ENCODE data around the gene OGDH. TPM values are rescaled to one million over a fixed set of nuclear protein-coding genes. Genes with fewer than 3 reads are reported as not detected.

Gene OGDH
- total RNA-seq, 2 experiments from 2014 or later: 78.6 to 85.6 TPM

GRCh38 chr7:44636041-44636584 is 29.7 kb downstream of the OGDH start:
- no peak for ATAC-seq
- Mint-ChIP-seq H3K27ac (peak overlapping the region; percentile 100), H3K27me3 (no peaks in the 10 kb centered on the region), H3K9me3 (no peaks in the 10 kb centered on the region), H3K36me3 (ENCODE audit: low read depth) (peaks cover 24% of the 10 kb centered on the region), H3K4me1 (ENCODE audit: low read depth) (peaks cover 87% of the 10 kb centered on the region), H3K4me3 (no peak overlapping the region)
- ChIA-PET CTCF (interaction anchor here (0.7 to 1.3 kb wide), 6 partner anchors 8 to 54 kb away, joined by 3 to 5 read pairs (median 3); partner anchors contain the start of genes OGDH and TMED4), POLR2A (interaction anchor here (0.9 to 6.9 kb wide), 4 partner anchors 13 to 161 kb away, joined by 3 to 52 read pairs (median 6); partner anchors contain the start of genes OGDH and PPIA)
- DNase-seq: no peak
- intact Hi-C loops (cut with micrococcal nuclease): loop anchor here (5.0 kb wide), 2 partner anchors 101 to 149 kb away; no protein-coding TSS in a partner anchor
- TF ChIP-seq CTCF (IDR thresholded peaks at IDR 0.05): no peak

GRCh38 chr7:44636926-44637325 is 30.5 kb downstream of the OGDH start:
- Mint-ChIP-seq H3K27me3 (no peaks in the 10 kb centered on the region), H3K9me3 (no peaks in the 10 kb centered on the region), H3K4me1 (ENCODE audit: low read depth) (peaks cover 84% of the 10 kb centered on the region), H3K4me3 (no peak overlapping the region), H3K27ac (peak overlapping the region; percentile 100), H3K36me3 (ENCODE audit: low read depth) (peaks cover 21% of the 10 kb centered on the region)
- CTCF ChIA-PET: interaction anchor here (0.7 to 1.3 kb wide), 3 partner anchors 8 to 55 kb away, joined by 3 to 5 read pairs (median 4); partner anchors contain the start of gene TMED4
- DNase-seq (no peak), ATAC-seq (no peak)
- TF ChIP-seq CTCF (IDR thresholded peaks at IDR 0.05): no peak
- POLR2A ChIA-PET: interaction anchor here (0.9 to 6.9 kb wide), 6 partner anchors 12 to 250 kb away, joined by 3 to 52 read pairs (median 4); partner anchors contain the start of genes OGDH and PPIA
- intact Hi-C loops (cut with micrococcal nuclease): loop anchor here (5.0 kb wide), 2 partner anchors 100 to 150 kb away; no protein-coding TSS in a partner anchor

GRCh38 chr7:44637788-44638594 is 31.6 kb downstream of the OGDH start:
- CTCF ChIA-PET: interaction anchor here (0.7 to 2.2 kb wide), 10 partner anchors 13 to 216 kb away, joined by 3 to 15 read pairs (median 4); partner anchors contain the start of genes H2AZ2 and OGDH
- H3K4me1 Mint-ChIP-seq (ENCODE audit: low read depth): peaks cover 76% of the 10 kb centered on the region
- no peaks in the 10 kb centered on the region for H3K27me3 Mint-ChIP-seq
- DNase-seq (peak; percentile 92), ATAC-seq (peak; percentile 76)
- H3K9me3 Mint-ChIP-seq: no peaks in the 10 kb centered on the region
- peaks cover 24% of the 10 kb centered on the region for H3K36me3 Mint-ChIP-seq (ENCODE audit: low read depth)
- POLR2A ChIA-PET: interaction anchor here (0.8 to 6.9 kb wide), 18 partner anchors 7 to 249 kb away, joined by 3 to 52 read pairs (median 4); partner anchors contain the start of genes OGDH, PPIA and TMED4
- intact Hi-C loops (cut with micrococcal nuclease): loop anchor here (5.0 kb wide), 2 partner anchors 99 to 151 kb away; no protein-coding TSS in a partner anchor
- peak overlapping the region; percentile 71 for H3K4me3 Mint-ChIP-seq
- peak overlapping the region; percentile 100 for H3K27ac Mint-ChIP-seq
- TF ChIP-seq CTCF (IDR thresholded peaks at IDR 0.05): no peak

- TF ChIP-seq CTCF (IDR thresholded peaks at IDR 0.05): no peak
- ChIA-PET POLR2A (interaction anchor here (0.5 to 6.9 kb wide), 22 partner anchors 8 to 345 kb away, joined by 3 to 52 read pairs (median 4); partner anchors contain the start of genes OGDH, PPIA and TMED4), CTCF (interaction anchor here (0.6 to 2.2 kb wide), 13 partner anchors 8 to 249 kb away, joined by 3 to 15 read pairs (median 4); partner anchors contain the start of genes H2AZ2 and OGDH)
- Mint-ChIP-seq H3K27me3 (no peaks in the 10 kb centered on the region), H3K4me1 (ENCODE audit: low read depth) (peaks cover 68% of the 10 kb centered on the region), H3K9me3 (no peaks in the 10 kb centered on the region), H3K27ac (peak overlapping the region; percentile 100), H3K36me3 (ENCODE audit: low read depth) (peaks cover 18% of the 10 kb centered on the region), H3K4me3 (peak overlapping the region; percentile 71)
- DNase-seq (peak; percentile 93), ATAC-seq (peak; percentile 80)
- intact Hi-C loops (cut with micrococcal nuclease): loop anchor here (5.0 kb wide), 2 partner anchors 98 to 152 kb away; no protein-coding TSS in a partner anchor
These were observed 32.5 kb downstream of the OGDH start for GRCh38 chr7:44638611-44639557.

Measured in activated CD8-positive, alpha-beta T cell treated with anti-CD3 and anti-CD28 coated beads for 36 hours (primary cell).